HEK293 (cell line): ENCODE data around the gene NANOS3.

Experiments used
- CTCF ChIA-PET: fragments of 350-600 bp; formaldehyde crosslinking; extraction: SDS; loops from one replicate; lab custom pipeline; 2021; ENCODE audit warnings: antibody characterized with exemption; lab: Yijun Ruan, JAX
- POLR2A ChIA-PET: fragments of 300-600 bp; formaldehyde crosslinking; extraction: SDS; loops from one replicate; lab custom pipeline; 2020; ENCODE audit warnings: antibody characterized with exemption, inconsistent platforms; lab: Yijun Ruan, JAX
- H3K27ac ChIP-seq: fragments of 200-500 bp; sonication (Bioruptor generic); 2 replicates; pipeline ENCODE4 v1.5.1; 2014; ENCODE audit warnings: low read depth, low read length, control low read depth, inconsistent platforms; ENCODE audit errors: extremely low read depth
- H3K36me3 ChIP-seq, 2 experiments: fragments of 200-500 bp in 1 of 2; sonication (Bioruptor generic) in 1 of 2; 1 replicate in 1 of 2; 2 replicates in 1 of 2; pipeline ENCODE4 v1.5.1; 2014 to 2017; ENCODE audit warnings: inconsistent platforms in 2 of 2, low read length in 2 of 2; ENCODE audit not compliant: control insufficient read depth in 2 of 2, insufficient read depth in 1 of 2
- H3K4me1 ChIP-seq: fragments of 200-500 bp; sonication (Bioruptor generic); 2 replicates; pipeline ENCODE4 v1.5.1; 2014; ENCODE audit warnings: mild to moderate bottlenecking, low read length, inconsistent platforms; ENCODE audit not compliant: control insufficient read depth, insufficient read depth
- H3K4me3 ChIP-seq: 2 replicates; pipeline ENCODE4 v1.5.1; 2011; ENCODE audit warnings: low read depth, mild to moderate bottlenecking, control low read depth, low read length, moderate library complexity
- H3K9me3 ChIP-seq: fragments of 200-500 bp; sonication (Bioruptor generic); 2 replicates; pipeline ENCODE4 v1.5.1; 2014; ENCODE audit warnings: low read depth, low read length, inconsistent platforms; ENCODE audit not compliant: control insufficient read depth, insufficient read depth
- CTCF ChIP-seq: fragments of 450-650 bp; formaldehyde crosslinking; IDR thresholded peaks from 2 replicates; pipeline ENCODE4 v1.5.1; 2016; ENCODE audit warnings: missing biosample characterization, missing genetic modification characterization
- KLF10 ChIP-seq: fragments of 450-650 bp; IDR thresholded peaks from 2 replicates; pipeline ENCODE4 v1.5.1; 2018; ENCODE audit warnings: missing biosample characterization, mild to moderate bottlenecking, missing genetic modification characterization
- ZIC2 ChIP-seq: fragments of 450-650 bp; formaldehyde crosslinking; IDR thresholded peaks from 2 replicates; pipeline ENCODE4 v1.5.1; 2016; ENCODE audit warnings: missing biosample characterization, missing genetic modification characterization
- ZNF121 ChIP-seq: fragments of 450-650 bp; formaldehyde crosslinking; IDR thresholded peaks from 2 replicates; pipeline ENCODE4 v1.5.1; 2016; ENCODE audit warnings: missing biosample characterization, missing genetic modification characterization
- ZNF16 ChIP-seq: fragments of 450-650 bp; formaldehyde crosslinking; IDR thresholded peaks from 2 replicates; pipeline ENCODE4 v1.5.1; 2016; ENCODE audit warnings: low read depth, missing biosample characterization, missing genetic modification characterization
- ZNF174 ChIP-seq: fragments of 450-650 bp; formaldehyde crosslinking; IDR thresholded peaks from 2 replicates; pipeline ENCODE4 v1.5.0; 2017; ENCODE audit warnings: missing biosample characterization, mild to moderate bottlenecking, missing genetic modification characterization
- ZNF404 ChIP-seq: fragments of 450-650 bp; formaldehyde crosslinking; IDR thresholded peaks from 2 replicates; pipeline ENCODE4 v1.5.1; 2017; ENCODE audit warnings: missing biosample characterization, missing genetic modification characterization
- ZNF423 ChIP-seq: fragments of 450-650 bp; formaldehyde crosslinking; IDR thresholded peaks from 2 replicates; pipeline ENCODE4 v1.5.1; 2016; ENCODE audit warnings: missing biosample characterization, missing genetic modification characterization
- ZNF473 ChIP-seq: fragments of 450-650 bp; formaldehyde crosslinking; IDR thresholded peaks from 2 replicates; pipeline ENCODE4 v1.5.1; 2017; ENCODE audit warnings: missing biosample characterization, missing genetic modification characterization
- ZNF580 ChIP-seq: fragments of 450-650 bp; formaldehyde crosslinking; IDR thresholded peaks from 2 replicates; pipeline ENCODE4 v1.5.1; 2016; ENCODE audit warnings: missing biosample characterization, missing genetic modification characterization
- ZNF776 ChIP-seq: fragments of 450-650 bp; formaldehyde crosslinking; IDR thresholded peaks from 2 replicates; pipeline ENCODE4 v1.5.0; 2017; ENCODE audit warnings: missing biosample characterization, missing genetic modification characterization, borderline replicate concordance
- ZNF792 ChIP-seq: fragments of 450-650 bp; formaldehyde crosslinking; IDR thresholded peaks from 2 replicates; pipeline ENCODE4 v1.5.1; 2016; ENCODE audit warnings: missing biosample characterization, missing genetic modification characterization
- ZNF830 ChIP-seq: fragments of 450-650 bp; IDR thresholded peaks from 2 replicates; pipeline ENCODE4 v1.5.0; 2018; ENCODE audit warnings: missing biosample characterization, missing genetic modification characterization, low read depth, mild to moderate bottlenecking, moderate library complexity
- TF ChIP-seq, protein P1 (sequence below): fragments of 450-650 bp; formaldehyde crosslinking; IDR thresholded peaks from 2 replicates; pipeline ENCODE4 v1.5.1; 2016; ENCODE audit warnings: missing biosample characterization, missing genetic modification characterization

NANOS3 gene

DNA sequence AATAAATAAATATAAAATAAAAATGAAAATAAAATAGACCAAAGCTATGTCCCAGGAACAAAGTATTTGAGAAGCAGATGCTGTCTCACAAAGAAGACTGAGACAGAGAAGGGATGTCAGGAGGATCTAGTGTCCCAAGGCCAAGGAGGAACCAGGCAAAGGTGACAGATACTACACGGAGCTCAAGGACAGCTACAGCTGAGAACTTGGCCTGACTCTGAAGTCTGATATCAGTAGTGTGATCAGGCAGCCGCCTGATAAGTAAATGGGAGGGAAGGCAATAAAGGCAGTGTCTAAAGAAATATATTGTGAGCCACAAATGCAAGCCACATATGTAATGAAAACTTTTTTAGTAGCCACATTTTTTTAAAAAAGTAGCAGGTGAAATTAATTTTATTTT is 20.4 kb upstream of the NANOS3 start (continued):
- no peak for TF ChIP-seq ZNF404 (tag by site-specific recombination)

DNA sequence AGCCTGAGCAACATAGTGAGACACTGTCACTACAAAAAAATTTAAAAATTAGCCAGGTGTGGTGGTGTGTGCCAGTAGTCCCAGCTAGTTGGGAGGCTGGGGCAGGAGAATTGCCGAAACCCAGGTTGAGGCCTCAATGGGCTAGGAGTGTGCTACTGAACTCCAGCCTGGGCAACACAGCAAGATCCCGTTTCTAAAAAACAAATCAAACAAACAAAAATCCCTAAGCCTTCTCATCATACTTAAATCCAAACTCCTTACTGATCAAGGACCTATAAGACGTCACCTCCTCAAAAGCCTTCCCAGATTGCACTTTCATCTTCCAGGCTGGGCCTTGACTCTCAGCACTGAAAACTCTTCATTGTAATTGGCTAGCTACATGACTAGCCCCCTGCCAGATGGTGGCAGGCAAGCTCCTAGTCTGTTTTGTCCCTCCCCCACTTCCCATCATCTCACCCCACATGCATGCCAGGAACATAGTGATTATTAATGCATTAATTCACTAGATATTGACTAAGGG is 17.5 kb upstream of the NANOS3 start:
- ChIA-PET POLR2A (interaction anchor here (0.5 to 1.6 kb wide), 3 partner anchors 8 to 1039 kb away, joined by 3 to 9 read pairs (median 4); partner anchors contain the start of gene MRI1), CTCF (interaction anchor here (0.6 to 2.1 kb wide), 6 partner anchors 8 to 86 kb away, joined by 3 to 7 read pairs (median 4); partner anchors contain the start of gene ZSWIM4)
- no peaks in the 10 kb centered on the region; the same call in 1 of the 2 replicates for H3K4me1 ChIP-seq
- TF ChIP-seq ZNF792 (no peak), ZNF121 (tag by site-specific recombination) (peak; percentile 91), ZNF580 (tag by site-specific recombination) (peak; percentile 40; the same call in 1 of the 2 replicates), KLF10 (tag by site-specific recombination) (no peak), ZNF423 (tag by site-specific recombination) (no peak), ZIC2 (tag by site-specific recombination) (no peak)
- H3K27ac ChIP-seq, result no peak overlapping the region
- H3K4me3 ChIP-seq, result no peak overlapping the region
- H3K9me3 ChIP-seq, result no peaks in the 10 kb centered on the region
- no peaks in the 10 kb centered on the region for H3K36me3 ChIP-seq

GRCh38 chr19:13860679-13861391 is 16.1 kb upstream of the NANOS3 start:
- no peaks in the 10 kb centered on the region for H3K36me3 ChIP-seq
- H3K27ac ChIP-seq, result no peak overlapping the region
- POLR2A ChIA-PET, result interaction anchor here (0.6 to 2.3 kb wide), 4 partner anchors 9 to 19 kb away, joined by 3 to 19 read pairs (median 6); no protein-coding TSS in a partner anchor
- H3K4me3 ChIP-seq, result no peak overlapping the region
- no peaks in the 10 kb centered on the region for H3K9me3 ChIP-seq
- no peaks in the 10 kb centered on the region; the same call in 1 of the 2 replicates for H3K4me1 ChIP-seq
- CTCF ChIA-PET, result interaction anchor here (0.6 to 3.9 kb wide), 13 partner anchors 8 to 271 kb away, joined by 3 to 45 read pairs (median 12); partner anchors contain the start of gene ZSWIM4
- TF ChIP-seq ZNF16 (peak; percentile 84), ZNF830 (tag by site-specific recombination) (no peak), CTCF (tag by site-specific recombination) (no peak), ZNF121 (tag by site-specific recombination) (peak; percentile 66; the same call in 1 of the 2 replicates)
- TF ChIP-seq, all 188 proteins: peak for 2

DNA sequence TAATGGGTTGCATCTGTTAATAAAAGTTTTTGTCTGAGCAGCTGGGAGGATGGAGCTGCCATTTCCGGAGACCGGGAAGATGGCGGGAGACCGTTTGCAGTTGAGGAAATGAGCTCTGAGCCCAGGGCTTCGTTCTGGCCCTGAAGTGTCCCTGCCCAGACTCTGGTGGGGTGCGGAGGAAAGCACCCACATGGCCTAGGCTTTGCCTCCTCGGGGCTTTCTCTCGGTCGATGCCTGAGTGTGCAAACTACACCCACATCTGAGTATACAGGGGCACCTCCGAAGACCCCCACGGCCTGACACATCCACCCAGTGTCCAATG is 15.6 kb upstream of the NANOS3 start:
- ChIA-PET CTCF (interaction anchor here (0.5 to 3.9 kb wide), 14 partner anchors 8 to 210 kb away, joined by 3 to 45 read pairs (median 10); partner anchors contain the start of gene ZSWIM4), POLR2A (interaction anchor here (0.7 to 2.3 kb wide), 4 partner anchors 9 to 256 kb away, joined by 3 to 19 read pairs (median 9); no protein-coding TSS in a partner anchor)
- TF ChIP-seq, protein P1, sequence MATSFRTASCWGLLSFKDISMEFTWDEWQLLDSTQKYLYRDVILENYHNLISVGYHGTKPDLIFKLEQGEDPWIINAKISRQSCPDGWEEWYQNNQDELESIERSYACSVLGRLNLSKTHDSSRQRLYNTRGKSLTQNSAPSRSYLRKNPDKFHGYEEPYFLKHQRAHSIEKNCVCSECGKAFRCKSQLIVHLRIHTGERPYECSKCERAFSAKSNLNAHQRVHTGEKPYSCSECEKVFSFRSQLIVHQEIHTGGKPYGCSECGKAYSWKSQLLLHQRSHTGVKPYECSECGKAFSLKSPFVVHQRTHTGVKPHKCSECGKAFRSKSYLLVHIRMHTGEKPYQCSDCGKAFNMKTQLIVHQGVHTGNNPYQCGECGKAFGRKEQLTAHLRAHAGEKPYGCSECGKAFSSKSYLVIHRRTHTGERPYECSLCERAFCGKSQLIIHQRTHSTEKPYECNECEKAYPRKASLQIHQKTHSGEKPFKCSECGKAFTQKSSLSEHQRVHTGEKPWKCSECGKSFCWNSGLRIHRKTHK (tag by site-specific recombination), result no peak
- TF ChIP-seq KLF10 (tag by site-specific recombination) (no peak), ZNF473 (no peak), ZNF174 (tag by site-specific recombination) (no peak), ZNF776 (tag by site-specific recombination) (no peak)
- Histone ChIP-seq H3K4me1 (no peaks in the 10 kb centered on the region; the same call in 1 of the 2 replicates), H3K4me3 (no peak overlapping the region), H3K36me3 (no peaks in the 10 kb centered on the region), H3K9me3 (no peaks in the 10 kb centered on the region), H3K27ac (no peak overlapping the region; the same call in 1 of the 2 replicates)
